HEK293 (cell line): ENCODE data around the gene LSMEM2.
A peak's percentile ranks its signal among the peaks of the same experiment; 100 is the strongest.

Source experiments
- CTCF ChIA-PET: fragments of 350-600 bp; formaldehyde crosslinking; extraction: SDS; loops from one replicate; lab custom pipeline; 2021; ENCODE audit warnings: antibody characterized with exemption; lab: Yijun Ruan, JAX
- POLR2A ChIA-PET: fragments of 300-600 bp; formaldehyde crosslinking; extraction: SDS; loops from one replicate; lab custom pipeline; 2020; ENCODE audit warnings: antibody characterized with exemption, inconsistent platforms; lab: Yijun Ruan, JAX
- H3K27ac ChIP-seq: fragments of 200-500 bp; sonication (Bioruptor generic); 2 replicates; pipeline ENCODE4 v1.5.1; 2014; ENCODE audit warnings: low read depth, low read length, control low read depth, inconsistent platforms; ENCODE audit errors: extremely low read depth
- H3K36me3 ChIP-seq, 2 experiments: fragments of 200-500 bp in 1 of 2; sonication (Bioruptor generic) in 1 of 2; 1 replicate in 1 of 2; 2 replicates in 1 of 2; pipeline ENCODE4 v1.5.1; 2014 to 2017; ENCODE audit warnings: inconsistent platforms in 2 of 2, low read length in 2 of 2; ENCODE audit not compliant: control insufficient read depth in 2 of 2, insufficient read depth in 1 of 2
- H3K4me1 ChIP-seq: fragments of 200-500 bp; sonication (Bioruptor generic); 2 replicates; pipeline ENCODE4 v1.5.1; 2014; ENCODE audit warnings: mild to moderate bottlenecking, low read length, inconsistent platforms; ENCODE audit not compliant: control insufficient read depth, insufficient read depth
- H3K4me3 ChIP-seq: 2 replicates; pipeline ENCODE4 v1.5.1; 2011; ENCODE audit warnings: low read depth, mild to moderate bottlenecking, control low read depth, low read length, moderate library complexity
- H3K9me3 ChIP-seq: fragments of 200-500 bp; sonication (Bioruptor generic); 2 replicates; pipeline ENCODE4 v1.5.1; 2014; ENCODE audit warnings: low read depth, low read length, inconsistent platforms; ENCODE audit not compliant: control insufficient read depth, insufficient read depth
- MEIS1 ChIP-seq: sonication (generic); formaldehyde crosslinking; IDR thresholded peaks from 2 replicates; pipeline ENCODE4 v1.8.1; 2022; ENCODE audit warnings: missing genetic modification reagents, mild to moderate bottlenecking, borderline replicate concordance
- ZBTB11 ChIP-seq: fragments of 450-650 bp; formaldehyde crosslinking; conservative IDR thresholded peaks from 2 replicates; pipeline ENCODE4 v1.5.1; 2016; ENCODE audit warnings: low read depth, missing biosample characterization, missing genetic modification characterization
- ZBTB17 ChIP-seq: fragments of 450-650 bp; formaldehyde crosslinking; IDR thresholded peaks from 2 replicates; pipeline ENCODE4 v1.5.1; 2016; ENCODE audit warnings: missing biosample characterization, missing genetic modification characterization
- ZFP41 ChIP-seq: fragments of 450-650 bp; formaldehyde crosslinking; IDR thresholded peaks from 2 replicates; pipeline ENCODE4 v1.5.1; 2016; ENCODE audit warnings: missing biosample characterization, missing genetic modification characterization, borderline replicate concordance
- ZFP69B ChIP-seq: fragments of 450-650 bp; formaldehyde crosslinking; IDR thresholded peaks from 2 replicates; pipeline ENCODE4 v1.5.1; 2016; ENCODE audit warnings: missing biosample characterization, missing genetic modification characterization
- ZIC2 ChIP-seq: fragments of 450-650 bp; formaldehyde crosslinking; IDR thresholded peaks from 2 replicates; pipeline ENCODE4 v1.5.1; 2016; ENCODE audit warnings: missing biosample characterization, missing genetic modification characterization
- ZNF140 ChIP-seq: fragments of 450-650 bp; formaldehyde crosslinking; IDR thresholded peaks from 2 replicates; pipeline ENCODE4 v1.5.1; 2016; ENCODE audit warnings: missing biosample characterization, missing genetic modification characterization
- ZNF155 ChIP-seq: fragments of 450-650 bp; formaldehyde crosslinking; IDR thresholded peaks from 2 replicates; pipeline ENCODE4 v1.5.1; 2016; ENCODE audit warnings: missing biosample characterization, missing genetic modification characterization
- ZNF274 ChIP-seq, 2 experiments: fragments of 200-500 bp in 1 of 2; fragments of 450-650 bp in 1 of 2; sonication (Bioruptor generic) in 1 of 2; formaldehyde crosslinking in 1 of 2; IDR thresholded peaks; 2 replicates each; pipeline versions ENCODE4 v1.5.1 to v1.6.1; 2014 to 2016; ENCODE audit warnings: borderline replicate concordance in 1 of 2, inconsistent platforms in 1 of 2, low read length in 1 of 2, missing biosample characterization in 1 of 2, missing genetic modification characterization in 1 of 2
- ZNF302 ChIP-seq: fragments of 450-650 bp; formaldehyde crosslinking; IDR thresholded peaks from 2 replicates; pipeline ENCODE4 v1.5.1; 2016; ENCODE audit warnings: missing biosample characterization, missing genetic modification characterization, low read depth
- ZNF324 ChIP-seq: fragments of 450-650 bp; formaldehyde crosslinking; IDR thresholded peaks from 2 replicates; pipeline ENCODE4 v1.5.1; 2016; ENCODE audit warnings: missing biosample characterization, missing genetic modification characterization
- ZNF341 ChIP-seq: fragments of 450-650 bp; formaldehyde crosslinking; IDR thresholded peaks from 2 replicates; pipeline ENCODE4; 2016; ENCODE audit warnings: low read depth, missing biosample characterization, missing genetic modification characterization
- ZNF426 ChIP-seq: fragments of 450-650 bp; formaldehyde crosslinking; IDR thresholded peaks from 2 replicates; pipeline ENCODE4 v1.5.1; 2017; ENCODE audit warnings: missing biosample characterization, missing genetic modification characterization, mild to moderate bottlenecking, inconsistent platforms, moderate library complexity
- ZNF449 ChIP-seq: fragments of 450-650 bp; formaldehyde crosslinking; IDR thresholded peaks from 2 replicates; pipeline ENCODE4 v1.5.1; 2017; ENCODE audit warnings: missing biosample characterization, mild to moderate bottlenecking, missing genetic modification characterization, moderate library complexity
- ZNF513 ChIP-seq: fragments of 450-650 bp; IDR thresholded peaks from 2 replicates; pipeline ENCODE4 v1.5.1; 2018; ENCODE audit warnings: missing biosample characterization, missing genetic modification characterization
- ZNF626 ChIP-seq: fragments of 450-650 bp; sonication (Bioruptor Pico); formaldehyde crosslinking; IDR thresholded peaks from 2 replicates; pipeline ENCODE4 v1.5.1; 2018; ENCODE audit warnings: missing biosample characterization, missing genetic modification characterization, inconsistent platforms
- ZNF704 ChIP-seq: fragments of 450-650 bp; formaldehyde crosslinking; IDR thresholded peaks from 2 replicates; pipeline ENCODE4 v1.5.1; 2016; ENCODE audit warnings: missing biosample characterization, missing genetic modification characterization
- ZNF791 ChIP-seq: fragments of 450-650 bp; formaldehyde crosslinking; IDR thresholded peaks from 2 replicates; pipeline ENCODE4 v1.5.1; 2016; ENCODE audit warnings: missing biosample characterization, missing genetic modification characterization

Gene LSMEM2

GRCh38 chr3:50296721-50297383, 18.0 kb downstream of the LSMEM2 start (continued):
- TF ChIP-seq ZNF140 (tag by site-specific recombination): no peak
- TF ChIP-seq ZNF302 (tag by site-specific recombination): no peak
- TF ChIP-seq ZNF513 (tag by site-specific recombination): no peak
- no peak for TF ChIP-seq ZFP69B (tag by site-specific recombination)
- no peak for TF ChIP-seq ZNF626 (tag by site-specific recombination)
- TF ChIP-seq MEIS1 (CRISPR knock-in tag): no peak
- TF ChIP-seq ZFP41 (tag by site-specific recombination): no peak
- TF ChIP-seq, all 188 proteins: peak for 0

- no peak overlapping the region for H3K4me3 ChIP-seq
- H3K27ac ChIP-seq: no peak overlapping the region
- peak; percentile 31; the same call in 1 of the 2 replicates for TF ChIP-seq ZNF341 (tag by site-specific recombination)
- TF ChIP-seq ZNF324 (tag by site-specific recombination): no peak
- no peak for TF ChIP-seq ZBTB11
- no peak for TF ChIP-seq ZNF449 (tag by site-specific recombination)
- TF ChIP-seq ZNF704 (tag by site-specific recombination): no peak
- H3K9me3 ChIP-seq: no peaks in the 10 kb centered on the region
- ChIA-PET POLR2A (interaction anchor here (0.9 kb wide), 1 partner anchor 13 kb away, joined by 8 read pairs; no protein-coding TSS in a partner anchor), CTCF (interaction anchor here (0.9 to 1.8 kb wide), 2 partner anchors 24 to 25 kb away, joined by 3 to 7 read pairs; partner anchors contain the start of gene HYAL2)
- no peaks in the 10 kb centered on the region for H3K4me1 ChIP-seq
- peaks cover 0 to 4% of the 10 kb centered on the region in 2 experiments; a peak in 1 of 3 replicates for H3K36me3 ChIP-seq
Observed at GRCh38 chr3:50297384-50297775, 18.5 kb downstream of the LSMEM2 start.

GRCh38 chr3:50297896-50298725, 19.2 kb downstream of the LSMEM2 start:
- Histone ChIP-seq H3K27ac (no peak overlapping the region), H3K4me1 (no peaks in the 10 kb centered on the region), H3K36me3 (peaks cover 0 to 4% of the 10 kb centered on the region in 2 experiments; a peak in 1 of 3 replicates), H3K9me3 (no peaks in the 10 kb centered on the region), H3K4me3 (peak overlapping the region; percentile 69)
- CTCF ChIA-PET: interaction anchor here (0.6 to 2.0 kb wide), 8 partner anchors 19 to 88 kb away, joined by 3 to 7 read pairs (median 4); partner anchors contain the start of gene HYAL2
- POLR2A ChIA-PET: interaction anchor here (1.4 to 2.2 kb wide), 4 partner anchors 19 to 39 kb away, joined by 11 to 34 read pairs (median 14); partner anchors contain the start of gene TUSC2
- TF ChIP-seq ZNF274 (IDR thresholded peaks at IDR 0.05; ENCODE audit: low read length): no peak
- TF ChIP-seq ZNF274 (tag by site-specific recombination; IDR thresholded peaks at IDR 0.05; ENCODE audit: borderline replicate concordance): no peak
- TF ChIP-seq ZNF426 (tag by site-specific recombination): no peak
- TF ChIP-seq ZNF791 (tag by site-specific recombination): no peak
- TF ChIP-seq ZBTB17: no peak
- peak; percentile 92 for TF ChIP-seq ZIC2 (tag by site-specific recombination)
- no peak for TF ChIP-seq ZNF155 (tag by site-specific recombination)
- no peak for TF ChIP-seq ZBTB11
